HepG2 (cell line): ENCODE data around the gene TADA2B. TPM values are rescaled to one million over a fixed set of nuclear protein-coding genes. Genes with fewer than 3 reads are reported as not detected.
A peak's percentile ranks its signal among the peaks of the same experiment; 100 is the strongest.

ENCODE experiments used
- ATF1 ChIP-seq: IDR thresholded peaks from 2 replicates; pipeline ENCODE4 v1.6.1; 2016; ENCODE audit warnings: mild to moderate bottlenecking, control low read depth
- BCL6 ChIP-seq: IDR thresholded peaks from 2 replicates; pipeline ENCODE4 v1.6.1; 2016; ENCODE audit warnings: missing genetic modification reagents, missing compliant biosample characterization
- ERF ChIP-seq: IDR thresholded peaks from 2 replicates; pipeline ENCODE4 v1.6.1; 2018; ENCODE audit warnings: missing biosample characterization, missing genetic modification reagents
- IKZF4 ChIP-seq: sonication (generic); formaldehyde crosslinking; IDR thresholded peaks from 2 replicates; pipeline ENCODE4 v1.5.1; 2020; ENCODE audit warnings: borderline replicate concordance, mild to moderate bottlenecking, low read depth, missing genetic modification reagents; ENCODE audit errors: not compliant biosample characterization
- NFATC3 ChIP-seq: sonication (generic); formaldehyde crosslinking; IDR thresholded peaks from 2 replicates; pipeline ENCODE4 v1.5.1; 2020; ENCODE audit warnings: mild to moderate bottlenecking, missing genetic modification reagents
- NFE2 ChIP-seq: sonication (generic); formaldehyde crosslinking; IDR thresholded peaks from 2 replicates; pipeline ENCODE4 v1.4.0; 2020; ENCODE audit warnings: missing genetic modification reagents
- PCBP2 ChIP-seq: fragments of 200-400 bp; formaldehyde crosslinking; optimal IDR thresholded peaks from 2 replicates; pipeline ENCODE3; 2018; ENCODE audit warnings: low read length, low read depth; ENCODE audit not compliant: poor library complexity, severe bottlenecking
- PRDM10 ChIP-seq: sonication (generic); formaldehyde crosslinking; IDR thresholded peaks from 2 replicates; pipeline ENCODE4 v1.4.0; 2020; ENCODE audit warnings: low read depth, missing genetic modification reagents
- WIZ ChIP-seq: sonication (generic); formaldehyde crosslinking; IDR thresholded peaks from 2 replicates; pipeline ENCODE4 v1.5.1; 2020; ENCODE audit warnings: mild to moderate bottlenecking, missing genetic modification reagents
- ZBTB40 ChIP-seq, 2 experiments: fragments of 450-650 bp in 1 of 2; sonication (generic) in 1 of 2; formaldehyde crosslinking in 1 of 2; IDR thresholded peaks; 2 replicates each; pipeline versions ENCODE4 v1.6.1 to v1.8.0; 2016 to 2022; ENCODE audit warnings: antibody characterized with exemption in 1 of 2, mild to moderate bottlenecking in 1 of 2, missing genetic modification reagents in 1 of 2
- ZBTB42 ChIP-seq: sonication (generic); formaldehyde crosslinking; IDR thresholded peaks from 2 replicates; pipeline ENCODE4 v1.5.0; 2020; ENCODE audit warnings: mild to moderate bottlenecking, missing genetic modification reagents
- ZNF574 ChIP-seq: sonication (generic); formaldehyde crosslinking; IDR thresholded peaks from 2 replicates; pipeline ENCODE4 v1.4.0; 2020; ENCODE audit warnings: missing genetic modification reagents
- ZNF879 ChIP-seq: sonication (generic); formaldehyde crosslinking; IDR thresholded peaks from 2 replicates; pipeline ENCODE4 v1.8.1; 2023; ENCODE audit warnings: missing genetic modification reagents
- polyA plus RNA-seq, 8 experiments: library from polyadenylated mRNA; depleted of rRNA in 3 of 8; stranded (reverse) in 7 of 8; unstranded in 1 of 8; fragments of >200 nt; fragmentation: Illumina TruSeq in 4 of 8; extraction: Trizol in 4 of 8; gene quantifications; 2 replicates each; pipeline versions ENCODE4 v1.2.1 to v1.2.3, GENCODE V29; 2011 to 2016; ENCODE audit warnings: low read depth in 4 of 8, missing spikeins in 1 of 8, mixed read lengths in 1 of 8; ENCODE audit not compliant: insufficient read depth in 1 of 8
- total RNA-seq, 5 experiments: library from RNA; depleted of rRNA; stranded (reverse); fragments of >200 nt; fragmentation: Illumina TruSeq; extraction: Trizol; gene quantifications; 2 replicates each; pipeline ENCODE4 v1.2.3, GENCODE V29; 2016; ENCODE audit warnings: low read depth in 1 of 5

The TADA2B gene
- total and polyA plus RNA-seq, 2 of the 13 experiments (the other 11 are each of a cell fraction or from before 2014, with no cell fraction given), result 4.6 to 8.9 TPM

GRCh38 chr4:7101692-7102515, 58.7 kb downstream of the TADA2B start (continued):
- TF ChIP-seq PRDM10 (CRISPR knock-in tag), result no peak
- no peak for TF ChIP-seq ZBTB42 (CRISPR knock-in tag)
- TF ChIP-seq ZNF879 (CRISPR knock-in tag), result no peak
- TF ChIP-seq ZNF574, result peak; percentile 52
- no peak for TF ChIP-seq PCBP2
- no peak for TF ChIP-seq NFE2 (CRISPR knock-in tag)
- TF ChIP-seq IKZF4 (CRISPR knock-in tag), result no peak
- TF ChIP-seq BCL6 (CRISPR knock-in tag), result no peak
- TF ChIP-seq ERF (CRISPR knock-in tag), result no peak
- no peak for TF ChIP-seq NFATC3 (CRISPR knock-in tag)
- no peak for TF ChIP-seq ATF1 (CRISPR knock-in tag)
- no peak for TF ChIP-seq ZBTB40 (IDR thresholded peaks at IDR 0.05)
- TF ChIP-seq ZBTB40 (CRISPR knock-in tag; IDR thresholded peaks at IDR 0.05), result no peak; the same call in 1 of the 2 replicates
- TF ChIP-seq WIZ (CRISPR knock-in tag), result no peak
